Panc1 (cell line): Measurements from ENCODE around the gene FBXL17. TPM values are rescaled to one million over a fixed set of nuclear protein-coding genes. Genes with fewer than 3 reads are reported as not detected.

Source experiments
- ATAC-seq: fragments of 200-7000 bp; cut with Tn5 transposase; 2 replicates; pipeline ENCODE4 v1.9.1; 2020; ENCODE audit warnings: mild to moderate bottlenecking, moderate library complexity
- BruUV-seq: library from RNA; stranded (reverse); fragments of 400-500 nt; replicated peaks from 2 replicates; lab custom pipeline; 2021; lab: Mats Ljungman, UMichigan
- CTCF ChIA-PET: fragments of 300-600 bp; sonication (Branson Sonifier 250); formaldehyde crosslinking; loops from one replicate; lab custom pipeline; 2022; ENCODE audit warnings: antibody characterized with exemption; lab: Charles Lee
- POLR2A ChIA-PET: fragments of 300-600 bp; sonication (Branson Sonifier 250); formaldehyde crosslinking; loops from one replicate; lab custom pipeline; 2022; ENCODE audit warnings: antibody characterized with exemption; lab: Charles Lee
- DNase-seq: peaks from one replicate; pipeline ENCODE4 v3.0.0-alpha.2; 2010; ENCODE audit warnings: low read depth, low spot score
- H3K27ac ChIP-seq: 2 replicates; pipeline ENCODE4 v1.5.1; 2011; ENCODE audit warnings: mild to moderate bottlenecking, low read length, inconsistent platforms
- H3K27me3 ChIP-seq: fragments of 200-500 bp; sonication (Bioruptor generic); 2 replicates; pipeline ENCODE4 v1.6.0; 2014; ENCODE audit warnings: low read length, inconsistent platforms; ENCODE audit not compliant: control insufficient read depth, insufficient read depth
- H3K36me3 ChIP-seq: fragments of 200-500 bp; sonication (Bioruptor generic); 2 replicates; pipeline ENCODE4 v1.5.1; 2014; ENCODE audit warnings: inconsistent platforms, mild to moderate bottlenecking, low read length, moderate library complexity; ENCODE audit not compliant: control insufficient read depth, insufficient read depth
- H3K4me1 ChIP-seq: 2 replicates; pipeline ENCODE4 v1.5.1; 2011; ENCODE audit warnings: inconsistent platforms, mild to moderate bottlenecking, low read length, moderate library complexity; ENCODE audit not compliant: control insufficient read depth, insufficient read depth
- H3K4me3 ChIP-seq, 2 experiments: 2 replicates each; pipeline ENCODE4 v1.5.1; 2011 to 2012; ENCODE audit warnings: low read depth in 2 of 2, low read length in 2 of 2, mild to moderate bottlenecking in 2 of 2, inconsistent platforms in 1 of 2, moderate library complexity in 1 of 2
- H3K9me3 ChIP-seq: fragments of 200-500 bp; sonication (Bioruptor generic); 2 replicates; pipeline ENCODE4 v1.5.1; 2014; ENCODE audit warnings: low read depth, mild to moderate bottlenecking, inconsistent platforms, low read length, moderate library complexity; ENCODE audit not compliant: control insufficient read depth, insufficient read depth
- CTCF ChIP-seq: fragments of 450-650 bp; IDR thresholded peaks from 2 replicates; pipeline ENCODE4 v1.5.1; 2017; ENCODE audit warnings: mild to moderate bottlenecking
- POLR2AphosphoS5 ChIP-seq: IDR thresholded peaks from 2 replicates; pipeline ENCODE4 v1.6.1; 2012; ENCODE audit warnings: mild to moderate bottlenecking, low read depth, low read length, moderate library complexity
- REST ChIP-seq, 2 experiments: IDR thresholded peaks; 2 replicates each; pipeline ENCODE4 v1.6.1; 2011 to 2012; ENCODE audit warnings: low read depth in 2 of 2, control low read depth in 1 of 2, low read length in 1 of 2, mild to moderate bottlenecking in 1 of 2, moderate library complexity in 1 of 2; ENCODE audit not compliant: insufficient read depth in 1 of 2
- SIN3A ChIP-seq: IDR thresholded peaks from 2 replicates; pipeline ENCODE4 v1.6.1; 2012; ENCODE audit warnings: low read depth, mild to moderate bottlenecking, low read length, moderate library complexity, borderline replicate concordance; ENCODE audit not compliant: insufficient read depth
- TCF7L2 ChIP-seq: IDR thresholded peaks from 2 replicates; pipeline ENCODE4 v1.6.1; 2011; ENCODE audit warnings: mild to moderate bottlenecking, low read depth, low read length, inconsistent platforms
- in situ Hi-C: cut with HindIII; loops from 2 replicates; pipeline ENCODE4 v1.10.0; 2016; ENCODE audit warnings: low sequenced_read_pairs, low pct_unique_long_range_greater_than_20kb
- intact Hi-C: fragments of 100-400 bp; cut with micrococcal nuclease; formaldehyde crosslinking; loops from one replicate; pipeline ENCODE4 v1.10.0; 2022; ENCODE audit not compliant: unreplicated experiment
- total RNA-seq: library from RNA; stranded (reverse); gene quantifications from one replicate; pipeline ENCODE4 v1.2.1, GENCODE V29; 2021; ENCODE audit not compliant: unreplicated experiment

The FBXL17 gene
- total RNA-seq, 1 experiment from 2014 or later = 17.4 TPM

GRCh38 chr5:108061941-108062340 lies 320.0 kb downstream of the FBXL17 start:
- Histone ChIP-seq H3K36me3 (no peaks in the 10 kb centered on the region), H3K27ac (no peak overlapping the region), H3K9me3 (no peaks in the 10 kb centered on the region), H3K4me1 (no peaks in the 10 kb centered on the region), H3K27me3 (no peaks in the 10 kb centered on the region), H3K4me3 (no peak overlapping the region)
- intact Hi-C loops (no loop called here), in situ Hi-C loops (no loop called here)
- ChIA-PET CTCF (no interaction called here), POLR2A (no interaction called here)
- no TSS peak for BruUV-seq
- TF ChIP-seq SIN3A (no peak), CTCF (no peak), TCF7L2 (no peak), POLR2AphosphoS5 (no peak), REST (IDR thresholded peaks at IDR 0.05; ENCODE audit: insufficient read depth in 1 of 2, low read depth in 2 of 2, low read length in 1 of 2) (no peak)
- DNase-seq = no peak
- no peak for ATAC-seq

- ChIA-PET POLR2A (no interaction called here), CTCF (no interaction called here)
- in situ Hi-C loops (no loop called here), intact Hi-C loops (no loop called here)
- BruUV-seq = no TSS peak
- Histone ChIP-seq H3K4me1 (no peaks in the 10 kb centered on the region), H3K27ac (no peak overlapping the region), H3K4me3 (no peak overlapping the region), H3K9me3 (no peaks in the 10 kb centered on the region), H3K36me3 (no peaks in the 10 kb centered on the region), H3K27me3 (no peaks in the 10 kb centered on the region)
- ATAC-seq = no peak
- no peak for DNase-seq
- TF ChIP-seq POLR2AphosphoS5 (no peak), REST (IDR thresholded peaks at IDR 0.05; ENCODE audit: insufficient read depth in 1 of 2, low read depth in 2 of 2, low read length in 1 of 2) (no peak), CTCF (no peak), TCF7L2 (no peak), SIN3A (no peak)
Measured at GRCh38 chr5:108060340-108060739, 321.6 kb downstream of the FBXL17 start.
